ENCODE measurements around the gene ATOSA.

The ATOSA gene

GRCh38 chr15:52689562-52689961 is 10.4 kb upstream of the ATOSA start:
- in situ Hi-C loops (cut with HindIII; ENCODE audit: low sequenced_read_pairs), result no loop called here

GRCh38 chr15:52683580-52683979 is 4.4 kb upstream of the ATOSA start:
- in situ Hi-C loops (cut with HindIII; ENCODE audit: low sequenced_read_pairs), result no loop called here

- in situ Hi-C loops (cut with HindIII; ENCODE audit: low sequenced_read_pairs), result no loop called here
These were observed 3.6 kb upstream of the ATOSA start for GRCh38 chr15:52682781-52683180.

GRCh38 chr15:52682200-52682599 is 3.0 kb upstream of the ATOSA start:
- in situ Hi-C loops (cut with HindIII; ENCODE audit: low sequenced_read_pairs), result no loop called here

- in situ Hi-C loops (cut with HindIII; ENCODE audit: low sequenced_read_pairs), result no loop called here
These were observed 2.3 kb upstream of the ATOSA start for GRCh38 chr15:52681441-52681840.

GRCh38 chr15:52680761-52681160 is 1.6 kb upstream of the ATOSA start:
- in situ Hi-C loops (cut with HindIII; ENCODE audit: low sequenced_read_pairs), result no loop called here

- in situ Hi-C loops (cut with HindIII; ENCODE audit: low sequenced_read_pairs), result no loop called here
These were observed 828 bp upstream of the ATOSA start for GRCh38 chr15:52680041-52680391.

GRCh38 chr15:52678468-52679231 is 538 bp downstream of the ATOSA start:
- in situ Hi-C loops (cut with HindIII; ENCODE audit: low sequenced_read_pairs), result no loop called here

- in situ Hi-C loops (cut with HindIII; ENCODE audit: low sequenced_read_pairs), result no loop called here
These were observed 1.4 kb downstream of the ATOSA start for GRCh38 chr15:52677593-52678467.

GRCh38 chr15:52674831-52675230 is 4.4 kb downstream of the ATOSA start:
- in situ Hi-C loops (cut with HindIII; ENCODE audit: low sequenced_read_pairs), result no loop called here

- in situ Hi-C loops (cut with HindIII; ENCODE audit: low sequenced_read_pairs), result no loop called here
These were observed 5.5 kb downstream of the ATOSA start for GRCh38 chr15:52673734-52674133.

GRCh38 chr15:52673312-52673711 is 5.9 kb downstream of the ATOSA start:
- in situ Hi-C loops (cut with HindIII; ENCODE audit: low sequenced_read_pairs), result no loop called here

GRCh38 chr15:52672661-52673060 is 6.5 kb downstream of the ATOSA start:
- in situ Hi-C loops (cut with HindIII; ENCODE audit: low sequenced_read_pairs), result no loop called here

- in situ Hi-C loops (cut with HindIII; ENCODE audit: low sequenced_read_pairs), result no loop called here
These were observed 9.1 kb downstream of the ATOSA start for GRCh38 chr15:52670087-52670486.

GRCh38 chr15:52668133-52668532 is 11.1 kb downstream of the ATOSA start:
- in situ Hi-C loops (cut with HindIII; ENCODE audit: low sequenced_read_pairs), result no loop called here

- in situ Hi-C loops (cut with HindIII; ENCODE audit: low sequenced_read_pairs), result no loop called here
These were observed 11.6 kb downstream of the ATOSA start for GRCh38 chr15:52667597-52667996.

- in situ Hi-C loops (cut with HindIII; ENCODE audit: low sequenced_read_pairs), result no loop called here
These were observed 15.5 kb downstream of the ATOSA start for GRCh38 chr15:52663536-52664294.

- in situ Hi-C loops (cut with HindIII; ENCODE audit: low sequenced_read_pairs), result no loop called here
These were observed 17.3 kb downstream of the ATOSA start for GRCh38 chr15:52661909-52662308.

GRCh38 chr15:52660192-52660591 is 19.0 kb downstream of the ATOSA start:
- in situ Hi-C loops (cut with HindIII; ENCODE audit: low sequenced_read_pairs), result no loop called here

- in situ Hi-C loops (cut with HindIII; ENCODE audit: low sequenced_read_pairs), result no loop called here
These were observed 20.2 kb downstream of the ATOSA start for GRCh38 chr15:52658955-52659354.

GRCh38 chr15:52657338-52657737 is 21.9 kb downstream of the ATOSA start:
- in situ Hi-C loops (cut with HindIII; ENCODE audit: low sequenced_read_pairs), result no loop called here

Measured in DLD1 (cell line).